IMR-90 (cell line): ENCODE measurements around the gene ACAT2. TPM values are rescaled to one million over a fixed set of nuclear protein-coding genes. Genes with fewer than 3 reads are reported as not detected.

Source experiments
- MXI1 ChIP-seq: IDR thresholded peaks from 2 replicates; pipeline ENCODE4 v1.6.1; 2012; ENCODE audit warnings: low read depth, mild to moderate bottlenecking, low read length, moderate library complexity, borderline replicate concordance
- SMC3 ChIP-seq: fragments of 150-350 bp; IDR thresholded peaks from 2 replicates; pipeline ENCODE4 v1.6.1; 2016; ENCODE audit warnings: low read depth, mild to moderate bottlenecking, antibody characterized with exemption, low read length, moderate library complexity
- microRNA-seq, 2 experiments: library from miRNA; stranded (forward) in 1 of 2; unstranded in 1 of 2; fragments of 10-50 nt in 1 of 2; fragments of <30 nt in 1 of 2; gene quantifications in 1 of 2; microRNA quantifications in 1 of 2; one replicate each; pipeline versions ENCODE3 to v1.1.0; 2013 to 2020; ENCODE audit not compliant: insufficient read depth in 1 of 2, insufficient read length in 1 of 2, unreplicated experiment in 1 of 2
- polyA plus RNA-seq, 3 experiments: library from polyadenylated mRNA; depleted of rRNA; stranded (reverse); fragments of >200 nt; gene quantifications; 2 replicates each; pipeline ENCODE4 v1.2.3, GENCODE V29; 2012; ENCODE audit warnings: low replicate concordance in 1 of 3
- small RNA-seq, 5 experiments: library from RNA; depleted of rRNA; stranded (forward); fragments of <200 nt; gene quantifications; one replicate each; pipeline ENCODE3, GENCODE V24; 2012
- total RNA-seq: library from RNA; depleted of rRNA; stranded (reverse); fragments of >200 nt; gene quantifications from 2 replicates; pipeline ENCODE4 v1.2.3, GENCODE V29; 2012; rRNA removed

ACAT2 gene
- total and polyA plus RNA-seq, 2 of the 4 experiments (the other 2 are of a cell fraction): 30.5 to 45.2 TPM

GRCh38 chr6:159828074-159828473, 66.2 kb downstream of the ACAT2 start (continued):
- TF ChIP-seq MXI1: no peak
- no peak for TF ChIP-seq SMC3

Small RNAs within 50 kb of the gene (microRNA-seq; reads per million reads assigned to microRNA genes)
- not detected for gene RNU4ATAC18P (ENCODE audit: insufficient read depth, insufficient read length)
- gene SNORA20 (ENCODE audit: insufficient read depth, insufficient read length): 3.1 reads per million
- not detected for gene SNORA29 (ENCODE audit: insufficient read depth, insufficient read length)

Small RNAs within 50 kb of the gene (small RNA-seq; reads per million reads assigned to genes)
- gene RNU4ATAC18P (0 reads per million in 5 experiments), gene SNORA20 (26.9 to 852 (median 209) reads per million in 5 experiments), gene SNORA29 (0 reads per million in 5 experiments)

Other genes starting within 250 kb of the ACAT2 start
- 243 TPM in 2 replicates for gene SOD2, start 68.8 kb upstream of the ACAT2 start, total RNA-seq
- gene SOD2, start 68.8 kb upstream of the ACAT2 start, polyA plus RNA-seq (2012; rRNA removed): 102 and 173 TPM in 2 replicates
- gene WTAP, start 34.5 kb upstream of the ACAT2 start, total RNA-seq: 92.3 and 124 TPM in 2 replicates
- gene WTAP, start 34.5 kb upstream of the ACAT2 start, polyA plus RNA-seq (2012; rRNA removed): 20.1 and 30.2 TPM in 2 replicates
- gene TCP1, start 27.6 kb downstream of the ACAT2 start, total RNA-seq: 576 and 610 TPM in 2 replicates
- 119 and 123 TPM in 2 replicates for gene TCP1, start 27.6 kb downstream of the ACAT2 start, polyA plus RNA-seq (2012; rRNA removed)
- gene MRPL18, start 28.4 kb downstream of the ACAT2 start, total RNA-seq: 53.4 and 70.5 TPM in 2 replicates
- gene MRPL18, start 28.4 kb downstream of the ACAT2 start, polyA plus RNA-seq (2012; rRNA removed): 56.8 and 64.1 TPM in 2 replicates
- not detected in 2 replicates for gene PNLDC1, start 38.2 kb downstream of the ACAT2 start, total RNA-seq
- gene PNLDC1, start 38.2 kb downstream of the ACAT2 start, polyA plus RNA-seq (2012; rRNA removed): not detected in 2 replicates
- not detected in 2 replicates for gene MAS1, start 128.9 kb downstream of the ACAT2 start, total RNA-seq
- under 0.01 TPM in 1 of 2 replicates, not detected in the other for gene MAS1, start 128.9 kb downstream of the ACAT2 start, polyA plus RNA-seq (2012; rRNA removed)
- 33.2 and 38.6 TPM in 2 replicates for gene IGF2R, start 207.0 kb downstream of the ACAT2 start, total RNA-seq
- gene IGF2R, start 207.0 kb downstream of the ACAT2 start, polyA plus RNA-seq (2012; rRNA removed): 37.2 and 41.4 TPM in 2 replicates